H9 (cell line): ENCODE results near the gene MVP. TPM values are rescaled to one million over a fixed set of nuclear protein-coding genes. Genes with fewer than 3 reads are reported as not detected.

Experiments
- DNase-seq: peaks from one replicate; pipeline ENCODE4 v3.0.0-alpha.2; 2017
- H2AFZ ChIP-seq: one replicate; pipeline ENCODE4 v1.6.1; 2013; ENCODE audit warnings: mild to moderate bottlenecking, low read length, control low read depth, moderate library complexity
- H2AK5ac ChIP-seq: 2 replicates; pipeline ENCODE4 v1.6.1; 2013; ENCODE audit warnings: low read length, control low read depth, mixed read lengths; ENCODE audit not compliant: insufficient read length
- H2BK120ac ChIP-seq: one replicate; pipeline ENCODE4 v1.6.1; 2013; ENCODE audit warnings: low read depth, mild to moderate bottlenecking, low read length, control low read depth, inconsistent platforms; ENCODE audit not compliant: poor library complexity, severe bottlenecking
- H2BK12ac ChIP-seq: 2 replicates; pipeline ENCODE4 v1.6.1; 2013; ENCODE audit warnings: low read length, control low read depth, mixed read lengths, low read depth; ENCODE audit not compliant: insufficient read length
- H2BK15ac ChIP-seq: 2 replicates; pipeline ENCODE4 v1.6.1; 2013; ENCODE audit warnings: low read depth, low read length, control low read depth
- H2BK20ac ChIP-seq: one replicate; pipeline ENCODE4 v1.6.1; 2013; ENCODE audit warnings: low read depth, mild to moderate bottlenecking, low read length, control low read depth, inconsistent platforms; ENCODE audit not compliant: poor library complexity, severe bottlenecking
- H2BK5ac ChIP-seq: 2 replicates; pipeline ENCODE4 v1.6.1; 2013; ENCODE audit warnings: low read length, control low read depth, mixed read lengths; ENCODE audit not compliant: insufficient read length
- H3K14ac ChIP-seq: 2 replicates; pipeline ENCODE4 v1.6.1; 2013; ENCODE audit warnings: low read length, control low read depth; ENCODE audit not compliant: insufficient read depth
- H3K18ac ChIP-seq: 2 replicates; pipeline ENCODE4 v1.6.1; 2013; ENCODE audit warnings: low read depth, mild to moderate bottlenecking, mixed read lengths, low read length, control low read depth; ENCODE audit not compliant: insufficient read length
- H3K23ac ChIP-seq: 2 replicates; pipeline ENCODE4 v1.6.1; 2013; ENCODE audit warnings: low read length, control low read depth, mixed read lengths, low read depth; ENCODE audit not compliant: insufficient read length
- H3K23me2 ChIP-seq: 2 replicates; pipeline ENCODE4 v1.6.1; 2013; ENCODE audit warnings: low read depth, mild to moderate bottlenecking, mixed read lengths, low read length, control low read depth; ENCODE audit not compliant: insufficient read length, poor library complexity, severe bottlenecking
- H3K27ac ChIP-seq: 2 replicates; pipeline ENCODE4 v1.5.1; 2013; ENCODE audit warnings: low read length, control low read depth, mixed read lengths, low read depth; ENCODE audit not compliant: insufficient read length
- H3K27me3 ChIP-seq: 2 replicates; pipeline ENCODE4 v1.6.1; 2013; ENCODE audit warnings: low read length, control low read depth, inconsistent platforms; ENCODE audit not compliant: insufficient read depth
- H3K4ac ChIP-seq: 2 replicates; pipeline ENCODE4 v1.6.1; 2013; ENCODE audit warnings: low read depth, mild to moderate bottlenecking, control low read depth, inconsistent platforms, low read length, moderate library complexity
- H3K4me1 ChIP-seq: 2 replicates; pipeline ENCODE4 v1.6.1; 2013; ENCODE audit warnings: low read length, control low read depth, inconsistent platforms; ENCODE audit not compliant: insufficient read depth
- H3K4me2 ChIP-seq: 2 replicates; pipeline ENCODE4 v1.6.1; 2013; ENCODE audit warnings: low read length, control low read depth, mixed read lengths; ENCODE audit not compliant: insufficient read length, insufficient read depth
- H3K56ac ChIP-seq: 2 replicates; pipeline ENCODE4 v1.6.1; 2013; ENCODE audit warnings: low read depth, mild to moderate bottlenecking, mixed read lengths, low read length, control low read depth; ENCODE audit not compliant: insufficient read length
- H3K79me1 ChIP-seq: 2 replicates; pipeline ENCODE4 v1.6.1; 2013; ENCODE audit warnings: low read depth, mild to moderate bottlenecking, moderate library complexity, low read length, control low read depth, inconsistent platforms; ENCODE audit not compliant: insufficient read depth, poor library complexity, severe bottlenecking
- H3K79me2 ChIP-seq: 2 replicates; pipeline ENCODE4 v1.6.1; 2013; ENCODE audit warnings: low read length, control low read depth, inconsistent platforms; ENCODE audit not compliant: insufficient read depth
- H3K9ac ChIP-seq: 2 replicates; pipeline ENCODE4 v1.6.1; 2013; ENCODE audit warnings: low read length, control low read depth, mixed read lengths; ENCODE audit not compliant: insufficient read length; ENCODE audit errors: extremely low read depth
- H3K9me3 ChIP-seq: one replicate; pipeline ENCODE4 v1.6.1; 2013; ENCODE audit warnings: low read depth, low read length, inconsistent platforms; ENCODE audit not compliant: control insufficient read depth
- H3T11ph ChIP-seq: one replicate; pipeline ENCODE4 v1.6.1; 2013; ENCODE audit warnings: mild to moderate bottlenecking, low read length, control low read depth, inconsistent platforms
- H4K20me1 ChIP-seq: one replicate; pipeline ENCODE4 v1.6.1; 2013; ENCODE audit not compliant: control insufficient read depth, insufficient read length, insufficient read depth
- H4K5ac ChIP-seq: 2 replicates; pipeline ENCODE4 v1.6.1; 2013; ENCODE audit warnings: low read depth, mild to moderate bottlenecking, mixed read lengths, low read length, control low read depth; ENCODE audit not compliant: insufficient read length
- H4K8ac ChIP-seq: replicated peaks from 2 replicates; pipeline ENCODE4 v1.6.1; 2013; ENCODE audit warnings: low read length, control low read depth, mixed read lengths, low read depth; ENCODE audit not compliant: insufficient read length
- H4K91ac ChIP-seq: 2 replicates; pipeline ENCODE4 v1.6.1; 2013; ENCODE audit warnings: low read depth, mild to moderate bottlenecking, moderate library complexity, mixed read lengths, low read length, control low read depth; ENCODE audit not compliant: insufficient read length
- H3K27ac Mint-ChIP-seq, 3 experiments: 2 replicates in 2 of 3; 3 replicates in 1 of 3; pipeline ENCODE4 v1.8.0; 2020 to 2021; ENCODE audit warnings: mixed read lengths in 3 of 3, mild to moderate bottlenecking in 1 of 3, moderate library complexity in 1 of 3
- H3K27me3 Mint-ChIP-seq: 2 replicates; pipeline ENCODE4 v1.8.0; 2021; ENCODE audit warnings: low read depth, mild to moderate bottlenecking, moderate library complexity, mixed read lengths
- H3K36me3 Mint-ChIP-seq, 3 experiments: 2 replicates in 2 of 3; 3 replicates in 1 of 3; pipeline ENCODE4 v1.8.0; 2020 to 2021; ENCODE audit warnings: low read depth in 3 of 3, mixed read lengths in 3 of 3; ENCODE audit not compliant: insufficient read depth in 1 of 3
- H3K4me1 Mint-ChIP-seq, 2 experiments: 2 replicates each; pipeline ENCODE4 v1.8.0; 2020; ENCODE audit warnings: mixed read lengths in 2 of 2
- H3K4me3 Mint-ChIP-seq, 2 experiments: 2 replicates in 1 of 2; 3 replicates in 1 of 2; pipeline ENCODE4 v1.8.0; 2020 to 2021; ENCODE audit warnings: mild to moderate bottlenecking in 2 of 2, mixed read lengths in 2 of 2, moderate library complexity in 1 of 2
- H3K9me3 Mint-ChIP-seq, 2 experiments: 2 replicates in 1 of 2; 3 replicates in 1 of 2; pipeline ENCODE4 v1.8.0; 2020; ENCODE audit warnings: mild to moderate bottlenecking in 2 of 2, mixed read lengths in 2 of 2, moderate library complexity in 1 of 2
- WGBS: extraction: QIAGEN DNeasy Blood & Tissue Kit; methylation state at CpG from one replicate; pipeline ENCODE4 v1.1.7; 2013; ENCODE audit warnings: missing lambda C conversion rate, low lambda C conversion rate, mixed read lengths; ENCODE audit not compliant: insufficient read length; ENCODE audit errors: extremely low coverage; 5-methylcytosine and 5-hydroxymethylcytosine counted together
- total RNA-seq: library from RNA; stranded (reverse); gene quantifications from 2 replicates; pipeline ENCODE4 v1.2.1, GENCODE V29; 2021
- TF ChIP-seq, protein P1 (sequence below): fragments of 200-600 bp; sonication (generic); conservative IDR thresholded peaks from 3 replicates; pipeline ENCODE4 v1.8.0; 2021; ENCODE audit warnings: antibody characterized with exemption, mild to moderate bottlenecking

Gene MVP
- total RNA-seq, 1 experiment from 2014 or later = 3.1 TPM

DNA sequence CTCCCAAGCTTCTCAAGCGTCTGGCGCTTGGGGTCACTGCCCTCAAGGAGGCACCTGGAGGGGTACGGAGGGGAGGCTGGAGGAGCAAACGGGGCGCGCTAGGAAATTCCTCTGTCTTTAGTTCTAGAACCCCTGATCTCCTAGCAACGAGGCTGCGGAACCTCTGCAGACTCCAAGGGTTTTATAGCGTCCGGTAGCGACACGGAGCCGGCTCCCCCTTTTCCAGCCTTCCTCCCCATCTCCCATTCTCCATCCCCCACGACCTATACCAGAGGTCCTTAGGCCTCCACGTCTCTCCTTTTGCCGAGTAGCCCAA, 43.4 kb downstream of the MVP start:
- Mint-ChIP-seq H3K27me3 (peaks cover 2% of the 10 kb centered on the region), H3K27ac (peak overlapping the region in 2 of 3 experiments; percentile 99 to 100; a peak in 4 of 7 replicates), H3K9me3 (no peaks in the 10 kb centered on the region), H3K4me3 (peak overlapping the region; percentile 97 to 99; a peak in 4 of 5 replicates), H3K36me3 (peaks cover 14 to 27% (median 25%) of the 10 kb centered on the region in 3 experiments; a peak in 6 of 7 replicates), H3K4me1 (peaks cover 9 to 12% of the 10 kb centered on the region in 2 experiments)
- WGBS = no CpG with 5 or more reads among the region's 16 CpGs
- TF ChIP-seq, protein P1, sequence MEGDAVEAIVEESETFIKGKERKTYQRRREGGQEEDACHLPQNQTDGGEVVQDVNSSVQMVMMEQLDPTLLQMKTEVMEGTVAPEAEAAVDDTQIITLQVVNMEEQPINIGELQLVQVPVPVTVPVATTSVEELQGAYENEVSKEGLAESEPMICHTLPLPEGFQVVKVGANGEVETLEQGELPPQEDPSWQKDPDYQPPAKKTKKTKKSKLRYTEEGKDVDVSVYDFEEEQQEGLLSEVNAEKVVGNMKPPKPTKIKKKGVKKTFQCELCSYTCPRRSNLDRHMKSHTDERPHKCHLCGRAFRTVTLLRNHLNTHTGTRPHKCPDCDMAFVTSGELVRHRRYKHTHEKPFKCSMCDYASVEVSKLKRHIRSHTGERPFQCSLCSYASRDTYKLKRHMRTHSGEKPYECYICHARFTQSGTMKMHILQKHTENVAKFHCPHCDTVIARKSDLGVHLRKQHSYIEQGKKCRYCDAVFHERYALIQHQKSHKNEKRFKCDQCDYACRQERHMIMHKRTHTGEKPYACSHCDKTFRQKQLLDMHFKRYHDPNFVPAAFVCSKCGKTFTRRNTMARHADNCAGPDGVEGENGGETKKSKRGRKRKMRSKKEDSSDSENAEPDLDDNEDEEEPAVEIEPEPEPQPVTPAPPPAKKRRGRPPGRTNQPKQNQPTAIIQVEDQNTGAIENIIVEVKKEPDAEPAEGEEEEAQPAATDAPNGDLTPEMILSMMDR = no peak; the same call in 2 of the 3 replicates
- peaks cover 8% of the 10 kb centered on the region for H3K79me1 ChIP-seq
- no peaks in the 10 kb centered on the region for H3K27me3 ChIP-seq
- H3K4me1 ChIP-seq = no peaks in the 10 kb centered on the region; the same call in 1 of the 2 replicates
- no peak overlapping the region for H2BK5ac ChIP-seq
- peak overlapping the region; percentile 19 for H2BK12ac ChIP-seq
- peak overlapping the region; percentile 51 for H2AFZ ChIP-seq
- no peak overlapping the region for H2AK5ac ChIP-seq
- H3K23ac ChIP-seq = no peak overlapping the region
- H3K23me2 ChIP-seq = peaks cover 9% of the 10 kb centered on the region
- H2BK120ac ChIP-seq = no peak overlapping the region
- H4K91ac ChIP-seq = no peak overlapping the region
- H3K18ac ChIP-seq = peak overlapping the region; percentile 45
- no peaks in the 10 kb centered on the region for H4K20me1 ChIP-seq
- no peak overlapping the region for H3K27ac ChIP-seq
- H4K8ac ChIP-seq = no peak overlapping the region
- peak overlapping the region; percentile 68; the same call in 1 of the 2 replicates for H3K14ac ChIP-seq
- H3T11ph ChIP-seq = no peak overlapping the region
- H4K5ac ChIP-seq = no peak overlapping the region
- H3K4me2 ChIP-seq = peak overlapping the region; percentile 91
- H3K9me3 ChIP-seq = no peaks in the 10 kb centered on the region
- no peak overlapping the region for H3K9ac ChIP-seq
- H3K79me2 ChIP-seq = no peaks in the 10 kb centered on the region
- H3K56ac ChIP-seq = no peak overlapping the region
- DNase-seq = no peak
- H3K4ac ChIP-seq = no peak overlapping the region
- no peak overlapping the region for H2BK15ac ChIP-seq
- no peak overlapping the region for H2BK20ac ChIP-seq
